Transverse colon (tissue), 4 donors: ENCODE data around the gene TLR3. TPM values are rescaled to one million over a fixed set of nuclear protein-coding genes. Genes with fewer than 3 reads are reported as not detected.

Experiments
- DNase-seq: peaks from one replicate; pipeline ENCODE4 v3.0.0-alpha.2; 2019
- H3K27ac ChIP-seq, 4 donors: fragments of 200-600 bp; sonication (generic); 2 replicates each; pipeline ENCODE4 v1.5.1; 2016 to 2018; ENCODE audit warnings: inconsistent platforms in 4 of 4
- H3K27me3 ChIP-seq: fragments of 200-600 bp; sonication (generic); 2 replicates; pipeline ENCODE4 v1.5.1; 2017; ENCODE audit warnings: inconsistent platforms
- H3K36me3 ChIP-seq, 4 donors: fragments of 200-600 bp; sonication (generic); 2 replicates each; pipeline ENCODE4 v1.5.1; 2017 to 2019; ENCODE audit warnings: inconsistent platforms in 4 of 4
- H3K4me1 ChIP-seq, 4 donors: fragments of 200-600 bp; sonication (generic); 2 replicates each; pipeline ENCODE4 v1.5.1; 2017 to 2020; ENCODE audit warnings: inconsistent platforms in 4 of 4
- H3K4me3 ChIP-seq, 4 donors: fragments of 200-600 bp; sonication (generic); 1 replicate in 1 of 4; 2 replicates in 3 of 4; pipeline versions ENCODE4 v1.5.1 to v1.6.1; 2017 to 2019; ENCODE audit warnings: inconsistent platforms in 4 of 4
- H3K9me3 ChIP-seq, 2 donors: fragments of 200-600 bp; sonication (generic); 2 replicates each; pipeline ENCODE4 v1.5.1; 2017 to 2019; ENCODE audit warnings: inconsistent platforms in 2 of 2
- CTCF ChIP-seq, 5 experiments: fragments of 200-600 bp in 3 of 5; fragments of 450-650 bp in 2 of 5; sonication (generic) in 3 of 5; IDR thresholded peaks; 1 replicate in 2 of 5; 2 replicates in 3 of 5; pipeline ENCODE4 v1.5.1; 2016 to 2017; ENCODE audit warnings: antibody characterized with exemption in 5 of 5, inconsistent platforms in 3 of 5, mild to moderate bottlenecking in 2 of 5, moderate library complexity in 1 of 5
- EP300 ChIP-seq: sonication (generic); formaldehyde crosslinking; IDR thresholded peaks from one replicate; pipeline ENCODE4 v1.6.1; 2017; ENCODE audit warnings: antibody characterized with exemption, low read depth
- POLR2A ChIP-seq: fragments of 450-650 bp; IDR thresholded peaks from one replicate; pipeline ENCODE4 v1.6.1; 2016; ENCODE audit warnings: antibody characterized with exemption, mild to moderate bottlenecking, moderate library complexity
- POLR2AphosphoS5 ChIP-seq, 3 donors: sonication (generic); formaldehyde crosslinking; IDR thresholded peaks; one replicate each; pipeline ENCODE4 v1.6.1; 2016; ENCODE audit warnings: antibody characterized with exemption in 3 of 3
- WGBS, 2 donors: methylation state at CpG; one replicate each; pipeline ENCODE4 v1.1.5; 2018; ENCODE audit warnings: low coverage in 1 of 2; 5-methylcytosine and 5-hydroxymethylcytosine counted together
- in situ Hi-C, 4 donors: fragments of 200-750 bp; cut with MboI; loops; one replicate each; pipeline versions ENCODE4 v1.15.0 to v1.15.1; 2017; ENCODE audit warnings: low sequenced_read_pairs in 3 of 4, low pct_ligation_motif_present in 1 of 4, low pct_unique_long_range_greater_than_20kb in 1 of 4
- intact Hi-C: fragments of 100-400 bp; cut with DNase I; formaldehyde crosslinking; loops from one replicate; pipeline ENCODE4 v1.15.1; 2023; ENCODE audit warnings: low total_unique reads
- total RNA-seq, 4 donors: library from RNA; depleted of rRNA; stranded (reverse); fragments of >200 nt; gene quantifications; one replicate each; pipeline ENCODE4 v1.1.0, GENCODE V29; 2016

The TLR3 gene
- total RNA-seq, 4 donors from 2014 or later: 0.20 to 20.1 (median 9.8) TPM

GRCh38 chr4:186131935-186132334 is 63.0 kb downstream of the TLR3 start:
- intact Hi-C loops (no loop called here), in situ Hi-C loops (no loop called here)
- 95 to 96% methylated on average over 2 of the region's 2 CpGs for WGBS, 2 donors
- Histone ChIP-seq H3K4me3 (no peak overlapping the region), H3K27ac (no peak overlapping the region), H3K27me3 (no peaks in the 10 kb centered on the region), H3K4me1 (peaks cover 0 to 4% (median 0%) of the 10 kb centered on the region in 4 donors), H3K9me3 (no peaks in the 10 kb centered on the region), H3K36me3 (no peaks in the 10 kb centered on the region)
- TF ChIP-seq POLR2AphosphoS5 (IDR thresholded peaks at IDR 0.05) (no peak), CTCF (IDR thresholded peaks at IDR 0.05) (no peak), POLR2A (no peak), EP300 (no peak)
- DNase-seq: no peak

- Histone ChIP-seq H3K4me1 (peaks cover 0 to 8% (median 2%) of the 10 kb centered on the region in 4 donors), H3K27me3 (no peaks in the 10 kb centered on the region), H3K9me3 (no peaks in the 10 kb centered on the region), H3K4me3 (no peak overlapping the region), H3K36me3 (no peaks in the 10 kb centered on the region), H3K27ac (no peak overlapping the region)
- no peak for DNase-seq
- intact Hi-C loops (no loop called here), in situ Hi-C loops (no loop called here)
- WGBS, 2 donors: 43 to 48% methylated on average over 2 to 4 of the region's 4 CpGs
- TF ChIP-seq POLR2AphosphoS5 (IDR thresholded peaks at IDR 0.05) (no peak), CTCF (IDR thresholded peaks at IDR 0.05) (no peak), EP300 (no peak), POLR2A (no peak)
These were observed 63.8 kb downstream of the TLR3 start for GRCh38 chr4:186132577-186133242.

GRCh38 chr4:186134257-186134656 is 65.3 kb downstream of the TLR3 start:
- in situ Hi-C loops: no loop called here
- Histone ChIP-seq H3K9me3 (no peaks in the 10 kb centered on the region), H3K36me3 (no peaks in the 10 kb centered on the region), H3K27me3 (no peaks in the 10 kb centered on the region), H3K4me1 (peaks cover 0 to 8% (median 2%) of the 10 kb centered on the region in 4 donors), H3K27ac (no peak overlapping the region), H3K4me3 (no peak overlapping the region)
- peak; percentile 20 for DNase-seq
- intact Hi-C loops: no loop called here
- TF ChIP-seq POLR2A: no peak
- TF ChIP-seq CTCF (IDR thresholded peaks at IDR 0.05): no peak
- WGBS, 2 donors: 70 to 82% methylated on average over 2 to 3 of the region's 3 CpGs

- Histone ChIP-seq H3K27ac (no peak overlapping the region), H3K27me3 (no peaks in the 10 kb centered on the region), H3K9me3 (no peaks in the 10 kb centered on the region), H3K4me3 (no peak overlapping the region), H3K36me3 (no peaks in the 10 kb centered on the region), H3K4me1 (peaks cover 0 to 8% (median 2%) of the 10 kb centered on the region in 4 donors)
- in situ Hi-C loops: loop anchor here in 1 of 4 donors (5.0 kb wide), 1 partner anchor 63 kb away; no protein-coding TSS in a partner anchor
- intact Hi-C loops: loop anchor here (5.0 kb wide), 1 partner anchor 68 kb away; the partner anchor contains the start of gene TLR3
- DNase-seq: no peak
- WGBS, 2 donors: 90% methylated on average over 11 of the region's 11 CpGs; no CpG with 5 or more reads in 1 of the 2 donors
- TF ChIP-seq POLR2A (no peak), EP300 (no peak), POLR2AphosphoS5 (IDR thresholded peaks at IDR 0.05) (no peak), CTCF (IDR thresholded peaks at IDR 0.05) (no peak)
These were observed 65.9 kb downstream of the TLR3 start for GRCh38 chr4:186134861-186135260.
